ENCODE data around the gene TDRD1.

DNA sequence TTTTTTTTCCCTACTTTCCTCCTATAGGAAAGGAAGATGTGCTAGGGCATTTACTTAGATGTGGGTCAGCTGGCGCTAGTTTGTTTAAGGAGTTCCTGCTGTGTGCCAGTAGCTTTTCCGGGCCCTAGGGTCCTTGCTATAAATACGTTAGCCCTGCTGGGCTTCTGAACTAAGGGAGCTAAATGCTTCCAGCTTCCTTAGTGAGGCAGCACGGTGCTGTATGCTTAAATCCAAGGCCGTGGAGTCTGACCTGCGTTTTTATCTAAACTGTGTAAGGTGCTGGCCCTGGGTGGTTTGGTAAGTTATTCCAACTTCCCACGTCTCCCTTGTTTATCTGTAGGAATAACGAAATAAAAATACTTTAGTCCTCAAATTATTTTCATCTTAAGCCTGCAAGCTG lies 594 bp downstream of the TDRD1 start:
- TF ChIP-seq POLR2A (IDR thresholded peaks at IDR 0.05) = no peak
- no peak for TF ChIP-seq CTCF (IDR thresholded peaks at IDR 0.05)

Data from vagina (tissue), 2 donors.